H9 (cell line): ENCODE results near the gene PIK3CG. TPM values are rescaled to one million over a fixed set of nuclear protein-coding genes. Genes with fewer than 3 reads are reported as not detected.

ENCODE experiments used
- DNase-seq: peaks from one replicate; pipeline ENCODE4 v3.0.0-alpha.2; 2017
- H2AFZ ChIP-seq: one replicate; pipeline ENCODE4 v1.6.1; 2013; ENCODE audit warnings: mild to moderate bottlenecking, low read length, control low read depth, moderate library complexity
- H2AK5ac ChIP-seq: 2 replicates; pipeline ENCODE4 v1.6.1; 2013; ENCODE audit warnings: low read length, control low read depth, mixed read lengths; ENCODE audit not compliant: insufficient read length
- H2BK120ac ChIP-seq: one replicate; pipeline ENCODE4 v1.6.1; 2013; ENCODE audit warnings: low read depth, mild to moderate bottlenecking, low read length, control low read depth, inconsistent platforms; ENCODE audit not compliant: poor library complexity, severe bottlenecking
- H2BK12ac ChIP-seq: 2 replicates; pipeline ENCODE4 v1.6.1; 2013; ENCODE audit warnings: low read length, control low read depth, mixed read lengths, low read depth; ENCODE audit not compliant: insufficient read length
- H2BK15ac ChIP-seq: 2 replicates; pipeline ENCODE4 v1.6.1; 2013; ENCODE audit warnings: low read depth, low read length, control low read depth
- H2BK20ac ChIP-seq: one replicate; pipeline ENCODE4 v1.6.1; 2013; ENCODE audit warnings: low read depth, mild to moderate bottlenecking, low read length, control low read depth, inconsistent platforms; ENCODE audit not compliant: poor library complexity, severe bottlenecking
- H2BK5ac ChIP-seq: 2 replicates; pipeline ENCODE4 v1.6.1; 2013; ENCODE audit warnings: low read length, control low read depth, mixed read lengths; ENCODE audit not compliant: insufficient read length
- H3K14ac ChIP-seq: 2 replicates; pipeline ENCODE4 v1.6.1; 2013; ENCODE audit warnings: low read length, control low read depth; ENCODE audit not compliant: insufficient read depth
- H3K18ac ChIP-seq: 2 replicates; pipeline ENCODE4 v1.6.1; 2013; ENCODE audit warnings: low read depth, mild to moderate bottlenecking, mixed read lengths, low read length, control low read depth; ENCODE audit not compliant: insufficient read length
- H3K23ac ChIP-seq: 2 replicates; pipeline ENCODE4 v1.6.1; 2013; ENCODE audit warnings: low read length, control low read depth, mixed read lengths, low read depth; ENCODE audit not compliant: insufficient read length
- H3K23me2 ChIP-seq: 2 replicates; pipeline ENCODE4 v1.6.1; 2013; ENCODE audit warnings: low read depth, mild to moderate bottlenecking, mixed read lengths, low read length, control low read depth; ENCODE audit not compliant: insufficient read length, poor library complexity, severe bottlenecking
- H3K27ac ChIP-seq: 2 replicates; pipeline ENCODE4 v1.5.1; 2013; ENCODE audit warnings: low read length, control low read depth, mixed read lengths, low read depth; ENCODE audit not compliant: insufficient read length
- H3K27me3 ChIP-seq: 2 replicates; pipeline ENCODE4 v1.6.1; 2013; ENCODE audit warnings: low read length, control low read depth, inconsistent platforms; ENCODE audit not compliant: insufficient read depth
- H3K4ac ChIP-seq: 2 replicates; pipeline ENCODE4 v1.6.1; 2013; ENCODE audit warnings: low read depth, mild to moderate bottlenecking, control low read depth, inconsistent platforms, low read length, moderate library complexity
- H3K4me1 ChIP-seq: 2 replicates; pipeline ENCODE4 v1.6.1; 2013; ENCODE audit warnings: low read length, control low read depth, inconsistent platforms; ENCODE audit not compliant: insufficient read depth
- H3K4me2 ChIP-seq: 2 replicates; pipeline ENCODE4 v1.6.1; 2013; ENCODE audit warnings: low read length, control low read depth, mixed read lengths; ENCODE audit not compliant: insufficient read length, insufficient read depth
- H3K56ac ChIP-seq: 2 replicates; pipeline ENCODE4 v1.6.1; 2013; ENCODE audit warnings: low read depth, mild to moderate bottlenecking, mixed read lengths, low read length, control low read depth; ENCODE audit not compliant: insufficient read length
- H3K79me1 ChIP-seq: 2 replicates; pipeline ENCODE4 v1.6.1; 2013; ENCODE audit warnings: low read depth, mild to moderate bottlenecking, moderate library complexity, low read length, control low read depth, inconsistent platforms; ENCODE audit not compliant: insufficient read depth, poor library complexity, severe bottlenecking
- H3K79me2 ChIP-seq: 2 replicates; pipeline ENCODE4 v1.6.1; 2013; ENCODE audit warnings: low read length, control low read depth, inconsistent platforms; ENCODE audit not compliant: insufficient read depth
- H3K9ac ChIP-seq: 2 replicates; pipeline ENCODE4 v1.6.1; 2013; ENCODE audit warnings: low read length, control low read depth, mixed read lengths; ENCODE audit not compliant: insufficient read length; ENCODE audit errors: extremely low read depth
- H3K9me3 ChIP-seq: one replicate; pipeline ENCODE4 v1.6.1; 2013; ENCODE audit warnings: low read depth, low read length, inconsistent platforms; ENCODE audit not compliant: control insufficient read depth
- H3T11ph ChIP-seq: one replicate; pipeline ENCODE4 v1.6.1; 2013; ENCODE audit warnings: mild to moderate bottlenecking, low read length, control low read depth, inconsistent platforms
- H4K20me1 ChIP-seq: one replicate; pipeline ENCODE4 v1.6.1; 2013; ENCODE audit not compliant: control insufficient read depth, insufficient read length, insufficient read depth
- H4K5ac ChIP-seq: 2 replicates; pipeline ENCODE4 v1.6.1; 2013; ENCODE audit warnings: low read depth, mild to moderate bottlenecking, mixed read lengths, low read length, control low read depth; ENCODE audit not compliant: insufficient read length
- H4K8ac ChIP-seq: replicated peaks from 2 replicates; pipeline ENCODE4 v1.6.1; 2013; ENCODE audit warnings: low read length, control low read depth, mixed read lengths, low read depth; ENCODE audit not compliant: insufficient read length
- H4K91ac ChIP-seq: 2 replicates; pipeline ENCODE4 v1.6.1; 2013; ENCODE audit warnings: low read depth, mild to moderate bottlenecking, moderate library complexity, mixed read lengths, low read length, control low read depth; ENCODE audit not compliant: insufficient read length
- H3K27ac Mint-ChIP-seq, 3 experiments: 2 replicates in 2 of 3; 3 replicates in 1 of 3; pipeline ENCODE4 v1.8.0; 2020 to 2021; ENCODE audit warnings: mixed read lengths in 3 of 3, mild to moderate bottlenecking in 1 of 3, moderate library complexity in 1 of 3
- H3K27me3 Mint-ChIP-seq: 2 replicates; pipeline ENCODE4 v1.8.0; 2021; ENCODE audit warnings: low read depth, mild to moderate bottlenecking, moderate library complexity, mixed read lengths
- H3K36me3 Mint-ChIP-seq, 3 experiments: 2 replicates in 2 of 3; 3 replicates in 1 of 3; pipeline ENCODE4 v1.8.0; 2020 to 2021; ENCODE audit warnings: low read depth in 3 of 3, mixed read lengths in 3 of 3; ENCODE audit not compliant: insufficient read depth in 1 of 3
- H3K4me1 Mint-ChIP-seq, 2 experiments: 2 replicates each; pipeline ENCODE4 v1.8.0; 2020; ENCODE audit warnings: mixed read lengths in 2 of 2
- H3K4me3 Mint-ChIP-seq, 2 experiments: 2 replicates in 1 of 2; 3 replicates in 1 of 2; pipeline ENCODE4 v1.8.0; 2020 to 2021; ENCODE audit warnings: mild to moderate bottlenecking in 2 of 2, mixed read lengths in 2 of 2, moderate library complexity in 1 of 2
- H3K9me3 Mint-ChIP-seq, 2 experiments: 2 replicates in 1 of 2; 3 replicates in 1 of 2; pipeline ENCODE4 v1.8.0; 2020; ENCODE audit warnings: mild to moderate bottlenecking in 2 of 2, mixed read lengths in 2 of 2, moderate library complexity in 1 of 2
- CTCF ChIP-seq: fragments of 200-600 bp; sonication (generic); conservative IDR thresholded peaks from 3 replicates; pipeline ENCODE4 v1.8.0; 2021; ENCODE audit warnings: antibody characterized with exemption, mild to moderate bottlenecking
- WGBS: extraction: QIAGEN DNeasy Blood & Tissue Kit; methylation state at CpG from one replicate; pipeline ENCODE4 v1.1.7; 2013; ENCODE audit warnings: missing lambda C conversion rate, low lambda C conversion rate, mixed read lengths; ENCODE audit not compliant: insufficient read length; ENCODE audit errors: extremely low coverage; 5-methylcytosine and 5-hydroxymethylcytosine counted together
- total RNA-seq: library from RNA; stranded (reverse); gene quantifications from 2 replicates; pipeline ENCODE4 v1.2.1, GENCODE V29; 2021

Gene PIK3CG
- total RNA-seq, 1 experiment from 2014 or later = not detected

- H3K27ac Mint-ChIP-seq = no peak overlapping the region
- Histone ChIP-seq H3K27me3 (no peaks in the 10 kb centered on the region), H2AFZ (no peak overlapping the region), H3K56ac (no peak overlapping the region), H3K4me1 (no peaks in the 10 kb centered on the region), H3K4me2 (no peak overlapping the region), H3K4ac (no peak overlapping the region), H2BK5ac (no peak overlapping the region), H2AK5ac (no peak overlapping the region), H3T11ph (no peak overlapping the region), H3K27ac (no peak overlapping the region), H2BK12ac (no peak overlapping the region), H4K20me1 (no peaks in the 10 kb centered on the region), H2BK15ac (no peak overlapping the region), H3K9ac (no peak overlapping the region), H3K14ac (no peak overlapping the region), H3K23ac (no peak overlapping the region), H2BK120ac (no peak overlapping the region), H3K79me1 (no peaks in the 10 kb centered on the region), H3K9me3 (no peaks in the 10 kb centered on the region), H3K79me2 (no peaks in the 10 kb centered on the region), H2BK20ac (no peak overlapping the region), H3K23me2 (no peaks in the 10 kb centered on the region), H3K18ac (no peak overlapping the region), H4K91ac (no peak overlapping the region), H4K8ac (no peak overlapping the region), H4K5ac (no peak overlapping the region)
- H3K36me3 Mint-ChIP-seq = peaks cover 0 to 6% (median 2%) of the 10 kb centered on the region in 3 experiments; a peak in 5 of 7 replicates
- H3K9me3 Mint-ChIP-seq = peaks cover 5 to 6% of the 10 kb centered on the region in 2 experiments; a peak in 3 of 5 replicates
- TF ChIP-seq CTCF = no peak
- no peaks in the 10 kb centered on the region for H3K4me1 Mint-ChIP-seq
- DNase-seq = no peak
- no peak overlapping the region for H3K4me3 Mint-ChIP-seq
- H3K27me3 Mint-ChIP-seq = no peaks in the 10 kb centered on the region
- no CpG with 5 or more reads among the region's 4 CpGs for WGBS
Measured at GRCh38 chr7:106878748-106879439, 13.8 kb downstream of the PIK3CG start.
